Stimulated activated CD4-positive, alpha-beta T cell treated with anti-CD3 and anti-CD28 coated beads, TNF-alpha, amount 100 ng/mL, for 48 hours (primary cell): ENCODE measurements around the gene HHIP.

Source experiments
- DNase-seq, 3 donors: peaks; one replicate each; pipeline ENCODE4 v3.0.0-alpha.2; 2020; ENCODE audit warnings: low read depth in 3 of 3

HHIP gene

GRCh38 chr4:144656850-144657249, 10.9 kb downstream of the HHIP start:
- DNase-seq: no peak

DNA sequence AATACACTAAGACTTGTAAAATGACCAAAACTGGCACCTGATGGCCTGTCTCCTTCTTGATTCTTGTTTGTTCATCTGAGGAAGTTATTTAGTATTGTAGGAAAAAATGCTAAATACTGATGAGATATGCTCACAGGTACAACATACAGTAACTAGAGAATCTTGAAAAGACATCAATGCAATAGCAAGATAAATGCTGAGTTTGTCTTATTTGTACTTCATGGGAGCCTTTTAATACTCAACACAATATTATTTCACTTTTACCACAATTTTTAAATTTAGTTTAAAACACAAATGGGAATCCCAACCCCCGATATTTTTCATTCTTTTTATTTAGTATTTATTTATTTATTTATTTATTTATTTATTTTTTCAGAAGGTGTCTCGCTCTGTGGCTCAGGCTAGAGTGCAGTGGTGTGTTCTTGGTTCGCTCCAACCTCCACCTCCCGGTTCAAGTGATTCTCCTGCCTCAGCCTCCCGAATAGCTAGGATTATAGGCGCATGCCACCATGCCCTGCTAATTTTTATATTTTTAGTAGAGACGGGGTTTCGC, 12.1 kb downstream of the HHIP start:
- DNase-seq: no peak

GRCh38 chr4:144658903-144659302, 12.9 kb downstream of the HHIP start:
- DNase-seq: no peak

DNA sequence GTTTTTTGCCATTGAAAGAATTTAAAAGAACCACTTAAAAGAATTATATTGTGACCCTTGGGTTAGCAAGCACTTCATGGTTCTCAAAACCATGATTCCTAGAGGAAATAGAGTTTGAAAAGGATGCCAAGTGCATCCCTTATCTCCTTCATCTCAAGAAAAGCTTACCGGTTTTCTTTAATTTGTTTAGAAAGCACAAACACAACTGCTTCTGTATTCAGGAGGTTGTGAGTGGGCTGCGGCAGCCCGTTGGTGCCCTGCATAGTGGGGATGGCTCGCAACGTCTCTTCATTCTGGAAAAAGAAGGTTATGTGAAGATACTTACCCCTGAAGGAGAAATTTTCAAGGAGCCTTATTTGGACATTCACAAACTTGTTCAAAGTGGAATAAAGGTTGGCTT, 13.5 kb downstream of the HHIP start:
- DNase-seq: no peak

DNA sequence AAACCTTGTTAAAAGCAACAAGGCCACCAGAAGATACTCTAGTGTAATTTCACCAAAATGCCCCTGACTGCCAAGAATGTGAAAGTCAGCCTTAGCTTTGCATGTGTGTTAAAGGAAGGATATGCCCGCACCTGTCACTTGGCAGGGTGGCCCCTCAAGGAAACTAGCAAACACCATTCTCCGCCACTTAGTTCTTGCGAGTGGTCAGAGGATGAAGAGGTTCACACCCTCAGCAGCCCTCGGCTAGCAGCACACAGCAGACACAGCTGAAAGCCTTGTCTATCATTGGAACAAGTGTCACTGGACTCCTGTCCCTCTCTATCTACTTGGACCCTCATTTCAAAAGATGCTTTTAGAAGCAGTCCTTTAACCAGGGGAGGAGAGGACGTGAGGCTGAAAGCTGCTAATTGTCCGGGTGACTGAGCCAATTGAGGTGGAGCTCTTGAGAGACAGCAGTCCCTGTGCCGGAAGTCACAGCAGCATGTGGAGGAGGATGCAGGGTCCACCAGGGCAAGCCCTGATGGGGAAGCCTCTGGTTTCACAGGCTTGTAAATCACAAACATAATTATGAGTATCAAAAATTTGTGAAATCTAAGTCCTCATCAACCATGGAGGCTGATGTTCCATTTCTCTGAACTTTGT, 18.0 kb downstream of the HHIP start:
- no peak for DNase-seq

DNA sequence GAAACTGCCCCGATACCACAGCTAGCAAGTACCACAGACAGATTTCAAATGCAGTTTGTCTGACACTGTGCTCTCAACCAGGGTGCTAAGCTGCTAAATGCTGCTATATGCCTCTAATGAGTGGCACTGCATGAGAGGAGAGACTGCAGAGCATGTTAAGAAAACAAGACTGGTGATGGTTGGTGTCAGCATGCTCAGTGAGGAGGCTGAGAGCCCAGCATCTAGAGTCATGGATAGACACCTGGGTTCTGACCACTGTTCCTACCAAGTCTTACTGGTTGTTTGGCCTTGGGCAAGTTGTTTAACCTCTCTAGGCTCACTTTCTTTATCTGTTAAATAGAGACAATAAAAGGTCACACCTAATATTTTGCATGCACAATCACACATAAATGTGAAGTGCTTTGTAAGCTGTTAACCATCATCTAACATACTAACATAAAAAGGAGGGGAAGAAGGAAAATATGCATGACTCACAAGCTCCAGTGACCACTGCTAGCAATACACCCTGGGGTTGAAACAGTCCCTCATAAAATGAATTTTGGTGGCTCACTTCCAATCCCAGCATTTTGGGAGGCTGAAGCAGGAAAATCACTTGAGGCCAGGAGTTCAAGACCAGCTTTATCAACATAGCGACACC, 20.7 kb downstream of the HHIP start:
- no peak for DNase-seq

DNA sequence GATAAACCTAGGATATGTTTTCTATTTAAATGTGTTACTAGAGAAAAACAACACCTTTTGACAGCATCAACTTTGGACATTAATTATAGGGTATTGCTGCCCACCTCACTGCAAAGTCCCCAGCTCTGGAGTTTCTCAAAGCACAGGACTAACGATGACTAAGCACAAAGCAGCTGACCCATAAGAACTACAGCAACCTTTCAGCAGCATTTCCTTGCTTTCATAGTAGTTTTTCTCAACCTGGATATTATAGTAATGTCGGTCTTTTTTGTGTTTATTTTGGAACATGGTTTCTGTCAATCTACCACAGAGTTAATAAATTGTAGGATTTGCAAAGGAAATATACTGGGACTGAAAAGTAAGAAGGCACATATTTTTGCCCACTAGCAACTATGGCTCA, 21.5 kb downstream of the HHIP start:
- no peak for DNase-seq

- DNase-seq: no peak
Observed at GRCh38 chr4:144670776-144671175, 24.8 kb downstream of the HHIP start.

DNA sequence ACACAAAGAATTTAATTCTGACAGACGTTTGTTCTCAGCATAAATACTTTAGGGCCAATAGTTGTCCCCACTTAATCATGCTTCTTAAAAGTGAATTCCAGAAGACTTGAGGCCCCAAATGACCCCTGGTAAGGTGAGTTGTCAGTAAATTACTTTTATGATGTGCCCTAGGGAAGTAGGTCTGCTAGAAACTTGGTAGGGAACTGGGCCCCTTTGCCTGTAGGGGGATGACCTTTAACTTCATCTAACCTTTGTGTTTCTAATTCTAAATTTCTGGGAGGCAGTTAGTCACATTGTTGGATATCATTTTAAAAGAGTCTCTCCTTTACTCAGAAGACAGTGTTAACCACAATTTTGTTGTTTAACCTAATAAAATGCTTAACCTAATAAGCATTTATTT, 28.8 kb downstream of the HHIP start:
- DNase-seq: no peak

- DNase-seq: no peak
Observed at GRCh38 chr4:144681806-144682205, 35.9 kb downstream of the HHIP start.

DNA sequence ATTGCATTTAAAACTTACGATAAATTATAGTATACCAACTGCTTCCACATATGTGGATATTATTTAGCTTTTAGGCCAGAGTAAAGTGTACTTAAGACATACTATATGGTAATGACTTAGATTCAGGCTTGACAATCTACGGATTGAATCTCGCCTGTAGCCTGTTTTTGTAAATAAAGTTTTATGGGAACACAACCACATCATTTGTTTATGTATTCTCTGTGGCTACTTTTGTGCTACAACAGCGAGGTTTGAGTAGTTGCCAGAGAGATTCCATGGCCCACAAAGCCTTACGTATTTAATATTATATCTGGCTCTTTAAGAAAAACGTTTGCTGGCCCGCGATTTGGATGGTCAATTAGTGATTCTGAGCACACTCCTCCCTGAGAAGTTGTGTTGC, 37.6 kb downstream of the HHIP start:
- no peak for DNase-seq

DNA sequence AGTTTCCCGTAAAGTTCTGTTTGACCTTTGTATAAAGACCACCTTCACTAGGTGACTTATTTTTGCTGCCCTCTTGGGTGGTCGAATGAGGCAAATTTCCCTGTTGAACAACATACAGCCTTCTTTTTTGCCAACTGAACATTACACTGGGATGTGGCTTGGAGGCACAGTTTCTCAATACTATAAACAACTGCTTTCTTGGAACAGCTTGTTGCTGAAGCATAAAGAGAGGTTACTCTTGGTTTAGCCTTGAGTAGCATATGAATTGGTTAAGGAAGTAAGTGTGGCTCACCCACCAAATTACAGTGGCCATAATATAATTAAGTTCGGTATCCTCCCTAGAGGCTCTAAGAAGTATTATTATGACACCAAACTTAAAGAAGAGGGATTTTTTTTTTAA, 40.0 kb downstream of the HHIP start:
- DNase-seq: no peak

DNA sequence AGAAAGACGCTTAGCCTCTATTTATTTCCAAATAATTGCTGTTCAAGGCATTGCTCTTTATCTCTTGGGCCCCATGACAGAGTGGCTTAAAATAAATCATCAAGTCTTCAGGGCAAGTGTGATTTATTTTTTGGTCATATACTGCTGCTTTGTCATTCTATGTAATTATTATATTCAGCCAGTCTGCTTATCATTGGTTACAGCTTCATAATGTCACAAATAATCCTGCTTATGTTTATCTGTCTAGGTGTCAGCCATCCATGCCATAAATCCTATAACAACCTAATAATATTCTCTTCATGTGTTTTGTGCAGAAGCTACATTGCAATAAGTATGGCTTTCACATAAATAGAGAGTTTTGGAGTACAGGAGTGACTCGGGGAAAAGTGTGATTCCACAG, 41.0 kb downstream of the HHIP start:
- DNase-seq: no peak

- no peak for DNase-seq
Observed at GRCh38 chr4:144687466-144687865, 41.5 kb downstream of the HHIP start.

- no peak for DNase-seq
Observed at GRCh38 chr4:144688035-144688569, 42.1 kb downstream of the HHIP start.

GRCh38 chr4:144689125-144689524, 43.2 kb downstream of the HHIP start:
- no peak for DNase-seq

DNA sequence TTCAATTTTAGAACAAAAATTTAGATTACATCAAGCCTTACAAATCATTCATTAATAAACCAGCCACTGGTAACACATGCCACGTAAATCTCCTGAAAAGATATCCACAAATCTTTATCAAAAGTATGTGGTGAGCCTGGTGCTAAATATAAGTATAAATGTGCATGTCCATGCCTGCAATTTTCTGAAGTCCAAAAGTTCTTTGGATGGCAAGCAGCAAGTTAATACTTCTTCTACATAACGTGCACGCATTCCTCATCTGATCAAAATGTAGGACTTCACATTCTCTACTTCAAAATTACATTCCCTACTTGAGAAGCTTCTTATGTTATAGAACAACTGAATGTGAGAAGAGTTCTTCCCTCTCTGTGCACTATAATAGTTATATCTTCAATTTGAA, 49.8 kb downstream of the HHIP start:
- DNase-seq: no peak

DNA sequence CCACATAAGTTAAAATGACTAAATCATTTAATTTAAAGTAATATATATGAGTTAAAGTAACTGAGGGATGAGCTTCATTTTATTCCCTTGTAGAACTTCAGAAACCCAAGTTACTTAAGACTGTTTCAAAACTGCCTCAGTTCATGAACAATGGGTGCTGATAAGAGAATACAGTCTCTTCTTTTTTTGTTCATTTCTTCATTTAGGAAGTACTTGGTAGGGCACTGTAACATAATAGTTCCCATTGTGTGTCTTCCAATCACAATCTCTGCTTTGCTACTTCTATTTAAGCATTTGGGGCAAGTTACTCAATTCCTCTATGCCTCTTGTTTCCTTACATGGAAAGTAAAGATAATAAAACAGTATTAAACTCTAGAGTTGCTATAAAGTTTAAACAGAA, 50.4 kb downstream of the HHIP start:
- DNase-seq: no peak

- DNase-seq: no peak
Observed at GRCh38 chr4:144699565-144699964, 53.6 kb downstream of the HHIP start.

- no peak for DNase-seq
Observed at GRCh38 chr4:144701683-144702233, 55.8 kb downstream of the HHIP start.

DNA sequence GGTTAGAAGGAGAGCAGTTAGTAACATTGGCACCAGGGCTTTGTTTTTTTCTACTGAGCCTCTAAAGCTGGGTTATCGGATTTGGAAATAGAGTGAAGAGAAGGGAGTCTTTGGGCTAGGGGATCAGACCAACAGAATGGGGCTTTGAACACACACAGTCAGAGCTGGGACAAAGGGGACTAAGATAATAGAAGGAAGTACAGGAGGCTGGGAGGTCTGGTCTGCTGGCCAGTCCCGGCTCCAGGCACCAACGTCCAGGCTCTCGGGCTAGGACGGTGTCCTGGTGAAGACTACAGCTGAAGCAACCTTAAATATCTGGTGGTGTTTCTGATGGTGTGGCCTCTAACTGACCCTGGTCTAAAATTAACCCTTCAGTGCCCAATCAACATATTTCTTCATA, 57.5 kb downstream of the HHIP start:
- no peak for DNase-seq

GRCh38 chr4:144705601-144706590, 59.9 kb downstream of the HHIP start:
- no peak for DNase-seq
